Bronchial epithelial cell (primary cell): Measurements from ENCODE around the gene OSBP2. TPM values are rescaled to one million over a fixed set of nuclear protein-coding genes. Genes with fewer than 3 reads are reported as not detected.

ENCODE experiments used
- DNase-seq: peaks from one replicate; pipeline ENCODE4 v3.0.0-alpha.2; 2010; ENCODE audit warnings: low read depth
- FAIRE-seq: peaks from 2 replicates; lab custom pipeline; 2011; peaks lifted over from hg19 to GRCh38; lab: Jason Lieb, UNC
- H3K27me3 ChIP-seq: 2 replicates; pipeline ENCODE4 v1.5.1; 2011; ENCODE audit warnings: low read length; ENCODE audit not compliant: control insufficient read depth, insufficient read depth
- H3K36me3 ChIP-seq: 2 replicates; pipeline ENCODE4 v1.5.1; 2011; ENCODE audit warnings: low read length; ENCODE audit not compliant: control insufficient read depth, insufficient read depth
- H3K4me3 ChIP-seq: 2 replicates; pipeline ENCODE4 v1.5.1; 2011; ENCODE audit warnings: mild to moderate bottlenecking, low read depth, low read length, control low read depth
- CTCF ChIP-seq: IDR thresholded peaks from 2 replicates; pipeline ENCODE4 v1.5.1; 2011; ENCODE audit warnings: mild to moderate bottlenecking, moderate library complexity, low read length, control low read depth, inconsistent platforms; ENCODE audit not compliant: insufficient read depth, severe bottlenecking
- total RNA-seq: library from RNA; depleted of rRNA; stranded (reverse); fragments of >200 nt; gene quantifications from 2 replicates; pipeline ENCODE4 v1.2.1, GENCODE V29; 2014

OSBP2 gene
- total RNA-seq, 1 donor from 2014 or later, result 23.4 TPM

GRCh38 chr22:30891443-30891755 lies 196.7 kb downstream of the OSBP2 start:
- no peak for DNase-seq
- H3K36me3 ChIP-seq, result no peaks in the 10 kb centered on the region
- no peaks in the 10 kb centered on the region for H3K27me3 ChIP-seq
- TF ChIP-seq CTCF, result no peak
- H3K4me3 ChIP-seq, result no peak overlapping the region
- no peak for FAIRE-seq

- Histone ChIP-seq H3K27me3 (no peaks in the 10 kb centered on the region), H3K36me3 (no peaks in the 10 kb centered on the region), H3K4me3 (no peak overlapping the region)
- TF ChIP-seq CTCF, result no peak
- FAIRE-seq, result no peak
- DNase-seq, result no peak
Measured at GRCh38 chr22:30891781-30892180, 197.1 kb downstream of the OSBP2 start.

- no peak for TF ChIP-seq CTCF
- H3K4me3 ChIP-seq, result no peak overlapping the region
- DNase-seq, result no peak
- FAIRE-seq, result no peak
- H3K36me3 ChIP-seq, result no peaks in the 10 kb centered on the region
- no peaks in the 10 kb centered on the region for H3K27me3 ChIP-seq
Measured at GRCh38 chr22:30892286-30892685, 197.6 kb downstream of the OSBP2 start.

- no peak for FAIRE-seq
- no peak for TF ChIP-seq CTCF
- H3K27me3 ChIP-seq, result no peaks in the 10 kb centered on the region
- H3K4me3 ChIP-seq, result no peak overlapping the region
- H3K36me3 ChIP-seq, result no peaks in the 10 kb centered on the region
- no peak for DNase-seq
Measured at GRCh38 chr22:30892731-30893221, 198.1 kb downstream of the OSBP2 start.

- FAIRE-seq, result no peak
- H3K36me3 ChIP-seq, result no peaks in the 10 kb centered on the region
- no peak overlapping the region for H3K4me3 ChIP-seq
- no peak for DNase-seq
- no peak for TF ChIP-seq CTCF
- no peaks in the 10 kb centered on the region for H3K27me3 ChIP-seq
Measured at GRCh38 chr22:30893434-30894370, 199.0 kb downstream of the OSBP2 start.
